Stimulated activated naive B cell treated with anti-CD40 and anti-IgM and Interleukin-4, amounts not matched to agents 10 μg/mL and 1 μg/mL and 100 μg/mL, for 72 hours (primary cell): ENCODE measurements around the gene GJC2.

ENCODE experiments used
- ATAC-seq, 2 donors: fragments of 150-1000 bp; cut with Tn5 transposase; replicated peaks; 2 replicates each; pipeline ENCODE4 v1.10.0; 2021; ENCODE audit warnings: moderate library complexity in 1 of 2
- DNase-seq: peaks from one replicate; pipeline ENCODE4 v3.0.0; 2021
- H3K27ac Mint-ChIP-seq: one replicate; pipeline ENCODE4 v1.8.0; 2022; ENCODE audit warnings: mild to moderate bottlenecking, mixed read lengths
- H3K27me3 Mint-ChIP-seq, 2 donors: one replicate each; pipeline ENCODE4 v1.8.0; 2022; ENCODE audit warnings: mixed read lengths in 2 of 2
- H3K36me3 Mint-ChIP-seq, 2 donors: one replicate each; pipeline ENCODE4 v1.8.0; 2022; ENCODE audit warnings: mixed read lengths in 2 of 2, mild to moderate bottlenecking in 1 of 2
- H3K4me1 Mint-ChIP-seq, 2 donors: one replicate each; pipeline ENCODE4 v1.8.0; 2022; ENCODE audit warnings: mixed read lengths in 2 of 2, mild to moderate bottlenecking in 1 of 2
- H3K4me3 Mint-ChIP-seq, 2 donors: one replicate each; pipeline ENCODE4 v1.8.0; 2022; ENCODE audit warnings: mild to moderate bottlenecking in 2 of 2, mixed read lengths in 2 of 2, moderate library complexity in 1 of 2
- H3K9me3 Mint-ChIP-seq, 2 donors: one replicate each; pipeline ENCODE4 v1.8.0; 2022; ENCODE audit warnings: mixed read lengths in 2 of 2, mild to moderate bottlenecking in 1 of 2

Gene GJC2

DNA sequence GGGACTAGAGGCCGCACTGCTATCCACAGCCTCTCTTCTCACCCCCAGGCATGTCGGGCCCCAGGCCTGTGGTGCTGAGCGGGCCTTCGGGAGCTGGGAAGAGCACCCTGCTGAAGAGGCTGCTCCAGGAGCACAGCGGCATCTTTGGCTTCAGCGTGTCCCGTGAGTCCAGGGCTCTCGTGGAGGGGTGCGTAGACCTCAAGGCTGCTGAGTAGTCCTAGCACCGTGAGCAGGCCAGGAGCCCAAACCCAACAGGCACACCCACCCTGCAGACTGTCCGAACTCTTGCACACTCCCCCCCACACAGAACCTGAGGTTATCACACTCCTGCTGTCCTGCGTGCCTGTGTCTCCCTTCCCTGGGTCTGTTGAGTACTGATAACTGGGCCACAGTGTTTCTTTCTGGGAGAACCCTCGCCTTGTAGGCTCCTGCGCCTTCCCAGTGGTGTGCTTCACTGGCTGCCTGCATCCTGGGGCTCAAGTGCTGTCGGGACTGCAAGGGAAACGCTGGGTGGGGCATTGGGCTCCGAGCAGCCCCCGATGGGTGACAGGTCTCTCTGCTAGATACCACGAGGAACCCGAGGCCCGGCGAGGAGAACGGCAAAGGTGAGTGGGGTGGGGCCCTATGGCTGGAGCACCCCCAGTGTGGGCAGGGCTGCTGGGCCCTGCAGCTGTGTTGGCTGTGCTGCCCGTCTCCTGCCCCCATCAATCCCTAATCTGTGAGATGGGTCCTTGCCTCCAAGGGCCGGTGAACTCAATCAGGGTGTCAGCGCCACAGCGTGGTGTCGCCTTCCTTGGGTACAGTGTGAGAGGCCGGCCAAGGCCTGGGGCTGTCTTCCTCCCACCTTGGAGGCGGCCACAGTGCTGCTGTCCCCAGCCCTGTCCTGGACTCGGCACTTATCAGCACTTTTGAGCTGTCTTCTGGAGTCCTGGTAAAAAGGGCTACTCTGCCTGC lies 4.0 kb upstream of the GJC2 start:
- H3K9me3 Mint-ChIP-seq, result no peaks in the 10 kb centered on the region
- H3K27me3 Mint-ChIP-seq, result no peaks in the 10 kb centered on the region
- no peak for DNase-seq
- no peak overlapping the region for H3K27ac Mint-ChIP-seq
- no peak for ATAC-seq
- peaks cover 16 to 41% of the 10 kb centered on the region in 2 donors for H3K4me1 Mint-ChIP-seq
- no peak overlapping the region for H3K4me3 Mint-ChIP-seq
- H3K36me3 Mint-ChIP-seq, result peaks cover 5 to 9% of the 10 kb centered on the region in 2 donors

DNA sequence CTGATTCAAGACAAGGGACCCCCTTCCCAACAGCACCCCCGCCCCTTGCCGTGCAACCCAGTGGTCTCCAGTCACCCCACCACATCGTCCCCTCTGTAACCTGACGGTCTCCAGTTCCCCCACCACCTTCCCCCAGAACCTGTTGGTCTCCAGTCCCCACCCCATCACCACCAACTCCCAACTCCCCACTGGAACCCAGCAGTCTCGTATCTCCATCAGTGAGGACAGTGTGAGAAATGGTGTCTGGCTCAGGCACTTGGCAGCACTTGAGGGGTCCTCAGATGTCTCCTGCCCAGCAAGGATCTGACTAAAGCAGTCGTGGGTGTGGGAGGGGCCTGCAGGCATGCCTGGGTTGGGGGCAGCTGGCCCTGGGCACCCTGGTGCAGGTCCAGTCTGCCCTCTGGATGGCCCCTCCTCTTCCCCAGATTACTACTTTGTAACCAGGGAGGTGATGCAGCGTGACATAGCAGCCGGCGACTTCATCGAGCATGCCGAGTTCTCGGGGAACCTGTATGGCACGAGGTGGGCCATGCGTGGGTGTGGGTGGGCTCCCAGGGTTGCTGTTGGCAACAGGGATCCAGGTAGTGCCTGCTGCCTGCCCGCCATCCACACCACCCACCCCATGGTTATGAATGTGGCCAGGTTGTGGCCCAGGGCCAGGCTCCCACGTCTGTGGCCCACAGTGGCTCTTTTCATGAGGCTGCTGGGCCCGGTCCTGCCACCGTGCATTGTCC lies 3.1 kb upstream of the GJC2 start:
- H3K27me3 Mint-ChIP-seq, result no peaks in the 10 kb centered on the region
- peaks cover 5 to 9% of the 10 kb centered on the region in 2 donors for H3K36me3 Mint-ChIP-seq
- H3K4me3 Mint-ChIP-seq, result no peak overlapping the region
- no peak for ATAC-seq
- no peaks in the 10 kb centered on the region for H3K9me3 Mint-ChIP-seq
- H3K27ac Mint-ChIP-seq, result no peak overlapping the region
- DNase-seq, result no peak
- peaks cover 19 to 33% of the 10 kb centered on the region in 2 donors for H3K4me1 Mint-ChIP-seq

DNA sequence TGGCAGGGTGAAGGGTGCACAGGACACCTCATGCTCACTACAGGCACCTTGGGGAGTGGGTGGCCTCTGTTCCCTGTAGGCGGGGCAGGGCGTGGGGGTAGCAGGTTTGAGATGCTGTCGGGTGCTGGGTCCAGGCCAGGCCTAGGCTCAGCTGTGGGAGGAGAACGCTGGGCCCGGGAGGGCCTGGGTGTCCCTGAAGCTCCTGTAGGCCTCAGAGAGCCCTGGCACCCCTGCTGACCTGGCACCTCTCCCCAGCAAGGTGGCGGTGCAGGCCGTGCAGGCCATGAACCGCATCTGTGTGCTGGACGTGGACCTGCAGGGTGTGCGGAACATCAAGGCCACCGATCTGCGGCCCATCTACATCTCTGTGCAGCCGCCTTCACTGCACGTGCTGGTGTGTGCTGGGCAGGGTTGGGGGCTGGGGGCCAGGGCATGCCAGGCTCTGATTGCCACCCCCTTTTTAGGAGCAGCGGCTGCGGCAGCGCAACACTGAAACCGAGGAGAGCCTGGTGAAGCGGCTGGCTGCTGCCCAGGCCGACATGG lies 2.5 kb upstream of the GJC2 start:
- no peak overlapping the region for H3K4me3 Mint-ChIP-seq
- DNase-seq, result no peak

DNA sequence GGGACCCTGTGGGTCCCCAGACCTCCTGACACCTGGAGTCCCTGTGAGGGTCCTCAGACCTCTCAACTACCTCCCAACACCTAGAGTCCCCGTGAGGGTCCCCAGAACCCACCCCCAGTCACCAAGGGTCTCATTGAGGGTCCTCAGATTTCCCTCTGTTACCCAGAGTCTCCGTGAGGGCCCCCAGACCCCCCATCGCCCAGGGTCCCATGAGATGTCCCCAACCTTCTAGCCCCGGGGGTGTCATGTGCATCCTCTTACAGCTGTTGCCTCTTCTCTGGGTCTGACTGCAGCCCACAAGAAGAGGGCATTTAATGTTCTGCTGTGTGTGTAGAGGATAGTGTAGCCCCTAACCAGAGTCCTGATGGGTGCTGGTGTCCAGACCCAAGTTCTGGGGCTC lies 2.0 kb upstream of the GJC2 start:
- H3K9me3 Mint-ChIP-seq, result no peaks in the 10 kb centered on the region
- peaks cover 19 to 26% of the 10 kb centered on the region in 2 donors for H3K4me1 Mint-ChIP-seq
- no peak overlapping the region for H3K27ac Mint-ChIP-seq
- H3K36me3 Mint-ChIP-seq, result peaks cover 5 to 9% of the 10 kb centered on the region in 2 donors
- no peaks in the 10 kb centered on the region for H3K27me3 Mint-ChIP-seq
- no peak overlapping the region for H3K4me3 Mint-ChIP-seq
- DNase-seq (no peak), ATAC-seq (no peak)

More for the DNA sequence above, 2.5 kb upstream of the GJC2 start:
- Mint-ChIP-seq H3K4me1 (peaks cover 19 to 28% of the 10 kb centered on the region in 2 donors), H3K36me3 (peaks cover 5 to 9% of the 10 kb centered on the region in 2 donors), H3K9me3 (no peaks in the 10 kb centered on the region), H3K27ac (no peak overlapping the region), H3K27me3 (no peaks in the 10 kb centered on the region)
- no peak for ATAC-seq

DNA sequence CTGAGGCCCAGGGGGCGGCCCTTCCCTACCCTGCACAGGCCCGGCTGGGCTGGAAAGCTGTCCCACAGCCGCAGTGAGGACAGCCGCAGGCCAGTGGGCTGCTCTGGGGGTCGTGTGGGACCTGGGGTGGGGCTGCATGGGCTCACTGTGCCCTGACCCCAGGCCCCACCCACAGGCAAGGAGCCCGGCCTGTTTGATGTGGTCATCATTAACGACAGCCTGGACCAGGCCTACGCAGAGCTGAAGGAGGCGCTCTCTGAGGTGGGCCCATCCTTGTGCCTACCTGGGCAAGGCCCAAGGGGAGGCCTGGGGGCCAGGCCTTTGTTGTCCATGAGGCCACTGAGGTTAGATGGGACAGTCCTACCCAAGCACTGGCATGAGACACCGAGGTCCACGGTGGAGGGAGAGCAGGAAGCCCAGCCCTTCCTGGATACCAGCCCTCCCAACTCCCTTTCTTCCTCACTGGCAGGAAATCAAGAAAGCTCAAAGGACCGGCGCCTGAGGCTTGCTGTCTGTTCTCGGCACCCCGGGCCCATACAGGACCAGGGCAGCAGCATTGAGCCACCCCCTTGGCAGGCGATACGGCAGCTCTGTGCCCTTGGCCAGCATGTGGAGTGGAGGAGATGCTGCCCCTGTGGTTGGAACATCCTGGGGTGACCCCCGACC lies 1.4 kb upstream of the GJC2 start:
- ATAC-seq, result no peak
- Mint-ChIP-seq H3K27me3 (no peaks in the 10 kb centered on the region), H3K36me3 (peaks cover 5 to 9% of the 10 kb centered on the region in 2 donors)

DNA sequence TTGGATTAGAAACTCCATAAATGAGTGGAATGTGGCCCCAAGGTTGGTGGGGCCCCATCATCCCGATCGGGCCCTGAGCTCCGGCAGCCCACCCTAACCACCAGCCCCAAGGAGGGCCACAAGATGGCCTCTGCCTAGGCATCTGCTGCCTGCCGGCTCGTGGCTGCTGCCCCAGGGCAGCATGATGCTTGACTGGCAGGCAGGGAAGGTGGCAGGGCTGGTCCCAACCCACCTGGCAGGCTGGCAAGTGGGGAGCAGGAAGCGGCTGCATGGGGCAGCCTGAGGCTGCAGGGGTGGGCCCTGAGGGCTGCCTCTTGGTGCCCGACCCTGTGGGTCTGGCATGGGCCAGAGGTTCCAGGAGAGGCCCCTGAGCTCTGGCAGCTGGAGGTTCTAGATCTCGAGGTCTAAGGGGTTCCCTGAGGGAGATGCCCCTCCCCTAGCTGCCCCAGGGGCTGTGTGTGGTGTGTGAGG lies 760 bp upstream of the GJC2 start:
- no peak overlapping the region for H3K4me3 Mint-ChIP-seq
- no peaks in the 10 kb centered on the region for H3K27me3 Mint-ChIP-seq
- peak overlapping the region; percentile 14 for H3K27ac Mint-ChIP-seq
- DNase-seq, result no peak
- no peak for ATAC-seq
- peaks cover 3% of the 10 kb centered on the region in 2 donors for H3K36me3 Mint-ChIP-seq
- no peaks in the 10 kb centered on the region for H3K9me3 Mint-ChIP-seq
- H3K4me1 Mint-ChIP-seq, result peaks cover 10 to 17% of the 10 kb centered on the region in 2 donors

More for the DNA sequence above, 1.4 kb upstream of the GJC2 start:
- H3K4me1 Mint-ChIP-seq, result peaks cover 15 to 24% of the 10 kb centered on the region in 2 donors
- no peaks in the 10 kb centered on the region for H3K9me3 Mint-ChIP-seq
- no peak for DNase-seq
- no peak overlapping the region for H3K4me3 Mint-ChIP-seq
- no peak overlapping the region for H3K27ac Mint-ChIP-seq

DNA sequence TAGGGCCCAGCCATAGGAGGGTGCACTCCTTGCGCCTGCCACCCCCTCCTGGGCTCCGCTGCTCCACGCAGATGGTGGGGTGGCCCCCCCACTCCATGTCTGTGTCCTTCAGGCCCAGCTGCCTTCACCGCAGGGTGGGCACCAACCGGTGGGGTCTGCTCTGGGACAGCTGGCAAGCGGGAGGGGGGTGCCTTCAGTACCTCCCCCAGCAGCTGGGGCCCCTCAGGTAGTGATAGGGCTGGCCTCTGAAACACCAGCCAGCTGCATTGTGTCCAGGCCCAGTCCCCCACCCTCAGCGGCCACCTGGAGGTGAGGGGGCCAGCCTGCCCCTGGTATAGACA lies 360 bp downstream of the GJC2 start:
- peaks cover 0 to 3% of the 10 kb centered on the region in 2 donors for H3K36me3 Mint-ChIP-seq
- H3K27ac Mint-ChIP-seq, result no peak overlapping the region
- H3K27me3 Mint-ChIP-seq, result no peaks in the 10 kb centered on the region
- DNase-seq (no peak), ATAC-seq (no peak)
- H3K4me3 Mint-ChIP-seq, result no peak overlapping the region
- no peaks in the 10 kb centered on the region for H3K9me3 Mint-ChIP-seq
- H3K4me1 Mint-ChIP-seq, result peaks cover 8 to 9% of the 10 kb centered on the region in 2 donors

DNA sequence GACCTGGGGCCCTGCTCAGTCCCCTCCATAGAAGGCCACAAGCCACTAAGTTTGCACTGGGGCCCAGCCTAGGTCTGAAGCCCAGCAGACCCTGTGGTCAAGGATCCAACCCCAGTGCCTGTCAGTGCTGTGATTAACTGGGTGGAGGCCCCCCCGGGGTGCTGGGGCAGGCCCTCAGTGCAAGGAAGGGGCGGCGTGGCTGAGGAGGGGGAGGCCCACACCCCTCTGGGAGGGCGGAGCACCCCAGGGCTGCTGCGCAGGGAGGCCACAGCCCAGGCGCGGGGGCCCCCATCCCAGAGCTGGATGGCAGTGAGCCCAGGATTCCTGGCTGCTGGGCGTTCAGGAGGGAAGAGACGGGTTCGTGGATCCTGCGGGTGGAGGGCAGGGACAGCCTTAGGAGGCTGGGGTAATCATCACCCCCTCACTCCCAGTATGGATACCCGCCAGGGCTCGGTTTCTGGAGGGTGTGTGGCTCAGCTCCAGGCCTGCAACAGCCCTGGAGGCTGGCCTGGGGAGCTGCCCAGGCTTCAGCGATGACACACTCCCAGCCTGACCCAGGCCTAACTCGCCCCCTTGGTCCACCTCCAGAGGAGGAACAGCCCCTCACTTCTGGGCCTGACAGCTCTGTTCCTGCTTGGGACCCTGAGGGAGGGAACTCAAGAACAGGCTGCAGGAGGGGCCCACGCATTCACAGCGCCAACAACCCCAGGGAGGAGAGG lies 890 bp downstream of the GJC2 start:
- ATAC-seq, result no peak
- Mint-ChIP-seq H3K36me3 (peaks cover 0 to 3% of the 10 kb centered on the region in 2 donors), H3K4me3 (no peak overlapping the region), H3K9me3 (no peaks in the 10 kb centered on the region), H3K4me1 (peaks cover 10 to 11% of the 10 kb centered on the region in 2 donors), H3K27ac (no peak overlapping the region), H3K27me3 (no peaks in the 10 kb centered on the region)
- DNase-seq, result no peak

DNA sequence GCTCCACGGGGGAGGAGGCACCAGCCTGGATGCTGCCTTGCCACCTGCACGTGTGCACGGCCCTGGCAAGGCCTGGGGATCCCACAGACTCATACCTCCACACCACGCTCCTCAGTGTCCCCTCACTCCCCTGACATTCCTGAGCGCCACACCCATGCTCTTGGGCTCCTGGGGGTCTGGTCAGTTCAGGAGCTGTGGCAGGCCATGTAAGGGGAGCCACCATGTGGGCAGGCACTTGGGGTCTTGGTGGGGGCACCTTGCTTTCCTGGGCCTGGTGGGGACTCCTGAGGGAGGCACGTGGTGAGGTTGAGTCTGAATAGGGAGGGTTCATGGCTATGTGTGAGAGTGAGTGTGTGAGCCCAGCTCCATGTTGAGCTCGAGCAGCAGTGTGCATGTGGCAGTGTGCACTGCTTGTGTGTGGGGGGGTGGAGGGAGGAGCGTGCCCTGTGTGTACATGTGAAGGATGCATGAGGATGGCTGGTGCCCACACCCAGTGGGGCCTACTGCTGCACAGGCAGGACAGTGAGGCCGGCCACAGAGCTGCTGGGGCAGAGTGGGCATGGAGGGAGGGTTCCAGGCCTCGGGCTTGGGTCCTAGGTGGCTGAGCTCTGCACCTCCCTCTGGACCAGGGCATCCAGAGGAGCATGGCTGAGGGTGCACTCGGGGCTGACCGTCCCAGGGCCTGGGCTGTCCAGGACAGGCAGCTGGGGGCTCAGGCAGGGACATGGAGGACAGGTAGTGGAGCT lies 1.6 kb downstream of the GJC2 start:
- H3K36me3 Mint-ChIP-seq, result peaks cover 0 to 3% of the 10 kb centered on the region in 2 donors
- no peak for DNase-seq
- H3K4me3 Mint-ChIP-seq, result no peak overlapping the region
- H3K9me3 Mint-ChIP-seq, result no peaks in the 10 kb centered on the region
- no peak overlapping the region for H3K27ac Mint-ChIP-seq
- H3K4me1 Mint-ChIP-seq, result peaks cover 10 to 11% of the 10 kb centered on the region in 2 donors
- H3K27me3 Mint-ChIP-seq, result peaks cover 0 to under 1% of the 10 kb centered on the region in 2 donors
- peak; percentile 6 to 20 for ATAC-seq

DNA sequence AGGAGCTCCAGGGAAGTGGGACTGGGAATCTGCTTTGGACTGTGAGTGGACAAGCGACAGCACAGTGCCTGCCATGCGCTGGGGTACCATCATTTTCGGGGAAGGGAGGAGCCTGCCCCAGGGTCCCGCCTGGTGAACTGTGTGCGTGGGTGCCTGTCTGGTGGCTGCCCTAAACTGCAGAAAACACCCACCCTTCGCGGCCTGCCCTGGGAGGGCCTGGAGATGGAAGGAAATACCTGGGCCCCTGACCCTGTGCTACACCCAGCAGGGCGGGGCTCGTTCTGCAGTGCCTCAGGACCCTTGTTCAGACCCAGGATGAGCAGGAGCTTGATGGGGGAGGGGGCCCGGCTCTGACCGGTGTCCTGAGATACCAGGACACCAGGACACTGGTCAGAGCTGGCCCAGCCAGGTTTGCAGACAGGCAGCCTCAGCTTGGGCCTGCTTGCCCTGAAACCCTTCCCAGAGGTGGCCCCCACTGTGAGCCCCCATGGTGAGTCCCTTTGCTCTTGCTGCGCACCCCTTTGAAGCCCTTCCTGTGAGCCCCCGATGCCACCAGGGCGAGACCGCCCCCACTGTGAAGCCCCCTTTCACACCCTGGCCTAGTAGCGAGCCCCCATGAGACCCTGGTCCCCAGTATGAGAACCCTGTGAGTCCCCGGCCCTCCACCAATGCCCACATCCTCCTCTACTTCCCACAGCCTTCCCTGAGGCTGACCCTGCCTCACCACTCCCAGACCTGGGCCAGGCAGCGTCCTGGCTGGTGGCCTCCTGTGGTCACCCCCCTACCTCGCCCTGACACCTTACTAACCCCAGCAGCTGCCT lies 2.6 kb downstream of the GJC2 start:
- Mint-ChIP-seq H3K27ac (peak overlapping the region; percentile 54), H3K27me3 (peaks cover 6 to 10% of the 10 kb centered on the region in 2 donors)

DNA sequence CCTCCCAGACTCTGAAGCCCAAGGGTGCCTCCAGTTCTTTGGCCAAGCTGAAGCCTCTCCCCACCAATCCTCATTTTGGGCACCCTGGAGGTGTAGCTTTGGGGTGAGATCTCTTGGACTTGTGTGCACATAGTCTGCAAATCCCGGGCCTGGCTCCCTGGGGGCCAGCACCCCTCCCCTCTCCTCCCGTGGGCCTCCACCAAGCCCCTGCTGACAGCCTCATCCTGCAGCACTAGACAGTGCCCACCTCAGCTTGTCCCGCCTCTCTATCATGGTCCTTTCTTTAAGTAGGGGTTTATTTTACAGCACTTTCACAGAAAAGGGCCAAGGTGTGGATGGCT lies 3.2 kb downstream of the GJC2 start:
- Mint-ChIP-seq H3K9me3 (no peaks in the 10 kb centered on the region), H3K4me3 (peak overlapping the region in 1 of 2 donors; percentile 8), H3K27me3 (peaks cover 6 to 10% of the 10 kb centered on the region in 2 donors), H3K27ac (peak overlapping the region; percentile 31), H3K4me1 (peaks cover 11 to 16% of the 10 kb centered on the region in 2 donors), H3K36me3 (peaks cover 0 to 1% of the 10 kb centered on the region in 2 donors)
- DNase-seq, result no peak
- no peak for ATAC-seq

More for the DNA sequence above, 2.6 kb downstream of the GJC2 start:
- Mint-ChIP-seq H3K4me3 (peak overlapping the region in 1 of 2 donors; percentile 8), H3K9me3 (no peaks in the 10 kb centered on the region), H3K4me1 (peaks cover 11 to 16% of the 10 kb centered on the region in 2 donors), H3K36me3 (peaks cover 0 to 4% of the 10 kb centered on the region in 2 donors)
- no peak for ATAC-seq
- DNase-seq, result no peak

DNA sequence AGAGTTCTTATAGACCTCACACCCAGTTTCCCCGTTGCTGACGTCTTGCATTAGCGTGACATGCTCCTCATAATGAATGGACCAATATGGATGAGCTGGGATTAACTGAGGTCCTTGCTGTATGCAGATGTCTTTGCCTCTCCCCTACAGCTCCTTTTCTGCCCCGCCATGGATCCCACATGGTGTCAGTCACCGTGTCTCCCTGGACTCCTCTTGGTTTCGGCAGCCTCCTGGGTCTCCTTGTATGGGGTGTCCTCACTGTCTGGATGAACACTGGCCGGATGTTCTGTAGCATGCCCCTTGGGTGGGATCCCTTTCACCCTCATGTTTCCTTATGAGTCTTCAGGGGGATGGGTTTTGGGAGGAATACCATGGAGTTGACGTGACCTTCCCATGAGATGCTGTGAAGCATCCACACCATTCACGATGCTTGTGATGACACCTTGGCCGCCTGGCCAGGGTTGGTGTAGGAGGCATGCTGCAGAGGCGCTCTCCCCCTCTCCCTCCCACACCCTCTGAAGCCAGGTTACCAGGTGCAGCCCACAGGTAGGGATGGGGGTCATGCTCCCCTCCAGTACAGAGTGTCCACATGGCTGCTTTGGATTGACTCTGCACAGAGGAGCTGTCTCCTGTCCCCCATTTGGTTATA lies 4.4 kb downstream of the GJC2 start:
- H3K27me3 Mint-ChIP-seq, result peaks cover 6 to 10% of the 10 kb centered on the region in 2 donors
- no peak for DNase-seq
- no peak overlapping the region for H3K27ac Mint-ChIP-seq
- peaks cover 11 to 16% of the 10 kb centered on the region in 2 donors for H3K4me1 Mint-ChIP-seq
- no peak overlapping the region for H3K4me3 Mint-ChIP-seq
- peaks cover 0 to 1% of the 10 kb centered on the region in 2 donors for H3K36me3 Mint-ChIP-seq
- no peaks in the 10 kb centered on the region for H3K9me3 Mint-ChIP-seq
- no peak for ATAC-seq
